A549 (cell line): ENCODE data around the gene AGPAT2. TPM values are rescaled to one million over a fixed set of nuclear protein-coding genes. Genes with fewer than 3 reads are reported as not detected.

ENCODE experiments used
- ATAC-seq, 2 experiments: fragments of 200-7000 bp in 1 of 2; fragments of >200 bp in 1 of 2; cut with Nextera tagmentation in 1 of 2; cut with Tn5 transposase in 1 of 2; 3 replicates each; pipeline versions ENCODE4 v1.8.0 to v1.9.1; 2018 to 2020; ENCODE audit warnings: mild to moderate bottlenecking in 1 of 2, moderate library complexity in 1 of 2
- CTCF ChIA-PET: fragments of 300-600 bp; sonication (Branson Sonifier 250); formaldehyde crosslinking; extraction: SDS; loops from one replicate; lab custom pipeline; 2021; ENCODE audit warnings: antibody characterized with exemption, inconsistent platforms; lab: Yijun Ruan, JAX
- POLR2A ChIA-PET: fragments of 350-600 bp; formaldehyde crosslinking; extraction: SDS; loops from one replicate; lab custom pipeline; 2021; ENCODE audit warnings: antibody characterized with exemption, inconsistent platforms; lab: Yijun Ruan, JAX
- DNase-seq, 2 experiments: peaks; one replicate each; pipeline versions ENCODE4 v3.0.0 to v3.0.0-alpha.2; 2011 to 2016; ENCODE audit warnings: low read depth in 1 of 2, low spot score in 1 of 2
- FAIRE-seq: peaks from 2 replicates; lab custom pipeline; 2011; peaks lifted over from hg19 to GRCh38; lab: Jason Lieb, UNC
- H3K27ac ChIP-seq, 2 experiments: fragments of >200 bp; sonication (Bioruptor Twin); formaldehyde crosslinking; 3 replicates each; pipeline ENCODE4 v1.5.1; 2016 to 2017
- H3K4me1 ChIP-seq: fragments of >200 bp; sonication (Bioruptor Twin); formaldehyde crosslinking; 3 replicates; pipeline ENCODE4 v1.6.1; 2016
- H3K4me2 ChIP-seq: fragments of >200 bp; sonication (Bioruptor Twin); formaldehyde crosslinking; 3 replicates; pipeline ENCODE4 v1.6.1; 2016
- H3K4me3 ChIP-seq: fragments of >200 bp; sonication (Bioruptor Twin); formaldehyde crosslinking; 3 replicates; pipeline ENCODE4 v1.5.1; 2016
- H3K9me3 ChIP-seq: fragments of >200 bp; sonication (Bioruptor Twin); formaldehyde crosslinking; 3 replicates; pipeline ENCODE4 v1.6.1; 2016
- CTCF ChIP-seq: fragments of >200 bp; sonication (Bioruptor Twin); formaldehyde crosslinking; IDR thresholded peaks from 3 replicates; pipeline ENCODE4 v1.5.1; 2016
- E2F6 ChIP-seq: IDR thresholded peaks from 2 replicates; pipeline ENCODE4 v1.6.1; 2012; ENCODE audit warnings: low read depth, borderline replicate concordance
- EP300 ChIP-seq, 2 experiments: fragments of >200 bp; sonication (Bioruptor Twin); formaldehyde crosslinking; IDR thresholded peaks; 2 replicates in 1 of 2; 3 replicates in 1 of 2; pipeline ENCODE4 v1.6.1; 2016 to 2017
- FOSL2 ChIP-seq, 2 experiments: fragments of 450-650 bp in 1 of 2; fragments of >200 bp in 1 of 2; sonication (Bioruptor Twin) in 1 of 2; formaldehyde crosslinking; IDR thresholded peaks; 2 replicates each; pipeline versions ENCODE4 v1.5.0 to v1.6.1; 2016 to 2020; ENCODE audit warnings: mild to moderate bottlenecking in 1 of 2, moderate library complexity in 1 of 2
- HDAC2 ChIP-seq: fragments of 200-600 bp; sonication (generic); IDR thresholded peaks from 2 replicates; pipeline ENCODE4 v1.6.1; 2016
- JUN ChIP-seq, 2 experiments: fragments of >200 bp; sonication (Bioruptor Twin); formaldehyde crosslinking; IDR thresholded peaks; 2 replicates in 1 of 2; 3 replicates in 1 of 2; pipeline ENCODE4 v1.6.1; 2016 to 2017
- JUNB ChIP-seq: fragments of >200 bp; sonication (Bioruptor Twin); formaldehyde crosslinking; IDR thresholded peaks from 2 replicates; pipeline ENCODE4 v1.6.1; 2016
- KDM1A ChIP-seq: fragments of 200-600 bp; sonication (generic); IDR thresholded peaks from 2 replicates; pipeline ENCODE4 v1.6.1; 2016; ENCODE audit warnings: low read depth, mild to moderate bottlenecking
- MAZ ChIP-seq: fragments of 150-350 bp; IDR thresholded peaks from 2 replicates; pipeline ENCODE4 v1.6.1; 2014; ENCODE audit warnings: antibody characterized with exemption, low read depth, low read length, borderline replicate concordance
- MYC ChIP-seq: IDR thresholded peaks from 2 replicates; pipeline ENCODE4 v1.6.1; 2012; ENCODE audit warnings: mild to moderate bottlenecking, inconsistent platforms, low read length, improper control_type of control experiment, borderline replicate concordance
- PHF8 ChIP-seq: fragments of 200-600 bp; sonication (generic); IDR thresholded peaks from 2 replicates; pipeline ENCODE4 v1.6.1; 2016; ENCODE audit warnings: low read depth, mild to moderate bottlenecking, antibody characterized with exemption, moderate library complexity, borderline replicate concordance
- RAD21 ChIP-seq, 2 experiments: fragments of >200 bp in 1 of 2; sonication (Bioruptor Twin) in 1 of 2; formaldehyde crosslinking in 1 of 2; IDR thresholded peaks in 1 of 2; conservative IDR thresholded peaks in 1 of 2; 2 replicates in 1 of 2; 3 replicates in 1 of 2; pipeline ENCODE4 v1.6.1; 2012 to 2018; ENCODE audit warnings: inconsistent platforms in 1 of 2
- SMC3 ChIP-seq: fragments of >200 bp; sonication (Bioruptor Twin); formaldehyde crosslinking; IDR thresholded peaks from 3 replicates; pipeline ENCODE4 v1.6.1; 2018; ENCODE audit warnings: inconsistent platforms
- SREBF2 ChIP-seq: fragments of 450-650 bp; IDR thresholded peaks from 2 replicates; pipeline ENCODE4 v1.6.1; 2014; ENCODE audit warnings: mild to moderate bottlenecking, moderate library complexity
- WGBS: methylation state at CpG from one replicate; pipeline ENCODE4 v1.1.6; 2017; ENCODE audit errors: missing lambda C conversion rate; 5-methylcytosine and 5-hydroxymethylcytosine counted together
- polyA plus RNA-seq, 4 experiments: library from polyadenylated mRNA; depleted of rRNA in 3 of 4; stranded (reverse); fragments of >200 nt; fragmentation: RNase III in 1 of 4; extraction: RNeasy Plus Mini Kit Qiagen cat#74134 plus additional on column Dnase treatment in 1 of 4; gene quantifications; 2 replicates in 3 of 4; 3 replicates in 1 of 4; pipeline ENCODE4 v1.2.3, GENCODE V29; 2011 to 2017
- TF ChIP-seq, protein P1 (sequence below): IDR thresholded peaks from 2 replicates; pipeline ENCODE4 v1.6.1; 2012
- TF ChIP-seq, protein P2 (sequence below): fragments of 450-650 bp; IDR thresholded peaks from 2 replicates; pipeline ENCODE4 v1.6.1; 2014; ENCODE audit warnings: antibody characterized with exemption

Gene AGPAT2
- polyA plus RNA-seq, 2 of the 4 experiments (the other 2 are of a cell fraction) = 32.3 to 49.5 TPM

DNA sequence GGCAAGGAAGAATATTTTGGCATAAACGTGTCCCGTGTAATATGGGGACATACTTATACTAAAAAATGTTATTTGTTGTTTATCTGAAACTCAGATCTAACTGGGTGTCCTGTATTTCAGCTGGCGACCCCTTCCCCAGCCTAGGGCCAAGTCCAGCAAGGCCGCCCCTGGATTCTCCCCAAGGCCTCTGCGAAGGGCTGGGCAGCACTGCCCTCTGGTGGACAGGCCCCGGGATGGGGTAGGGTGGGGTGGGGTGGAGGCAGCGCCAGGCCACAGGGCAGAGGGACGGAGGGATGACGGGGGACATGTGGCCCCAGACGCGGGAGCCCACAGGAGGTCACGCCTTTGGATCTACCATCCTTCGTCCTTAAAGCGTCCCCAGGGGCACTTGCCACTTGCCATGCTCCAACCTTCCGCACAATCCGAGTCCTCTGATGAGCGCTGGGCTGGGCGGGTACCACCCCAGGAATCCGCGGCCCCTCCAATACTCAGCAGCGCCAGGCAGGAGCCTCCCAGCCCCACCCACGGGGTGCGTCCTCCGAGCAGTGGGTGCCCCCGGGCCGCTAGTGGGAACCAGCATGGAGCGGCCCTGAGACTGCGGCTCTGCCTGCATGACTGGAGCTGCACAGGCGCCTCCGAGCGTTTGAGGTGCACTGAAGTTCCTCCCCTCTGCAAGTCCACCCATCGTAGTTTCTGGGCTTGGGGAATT, 7.1 kb upstream of the AGPAT2 start:
- peak overlapping the region; percentile 86 for H3K4me2 ChIP-seq
- DNase-seq = peak; percentile 75 to 90
- WGBS = 25% methylated on average over 27 of the region's 32 CpGs
- ATAC-seq = peak; percentile 73 to 87
- no peaks in the 10 kb centered on the region for H3K9me3 ChIP-seq
- CTCF ChIA-PET = interaction anchor here (0.7 to 8.5 kb wide), 28 partner anchors 8 to 328 kb away, joined by 3 to 113 read pairs (median 8); no protein-coding TSS in a partner anchor
- no peak for FAIRE-seq
- TF ChIP-seq MYC (no peak), HDAC2 (no peak), CTCF (peak; percentile 90), SMC3 (peak; percentile 77), E2F6 (no peak; the same call in 1 of the 2 replicates), MAZ (0 out of 2 replicates have a peak, but pooled peaks have one; percentile 39), PHF8 (no peak), SREBF2 (no peak), RAD21 (conservative IDR thresholded peaks at IDR 0.05 in 1 of 2, IDR thresholded peaks at IDR 0.05 in 1 of 2) (peak; percentile 87 to 92)
- TF ChIP-seq, protein P1, sequence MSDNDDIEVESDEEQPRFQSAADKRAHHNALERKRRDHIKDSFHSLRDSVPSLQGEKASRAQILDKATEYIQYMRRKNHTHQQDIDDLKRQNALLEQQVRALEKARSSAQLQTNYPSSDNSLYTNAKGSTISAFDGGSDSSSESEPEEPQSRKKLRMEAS = peak; percentile 38; the same call in 1 of the 2 replicates
- TF ChIP-seq, protein P2, sequence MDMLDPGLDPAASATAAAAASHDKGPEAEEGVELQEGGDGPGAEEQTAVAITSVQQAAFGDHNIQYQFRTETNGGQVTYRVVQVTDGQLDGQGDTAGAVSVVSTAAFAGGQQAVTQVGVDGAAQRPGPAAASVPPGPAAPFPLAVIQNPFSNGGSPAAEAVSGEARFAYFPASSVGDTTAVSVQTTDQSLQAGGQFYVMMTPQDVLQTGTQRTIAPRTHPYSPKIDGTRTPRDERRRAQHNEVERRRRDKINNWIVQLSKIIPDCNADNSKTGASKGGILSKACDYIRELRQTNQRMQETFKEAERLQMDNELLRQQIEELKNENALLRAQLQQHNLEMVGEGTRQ = 0 out of 2 replicates have a peak, but pooled peaks have one; percentile 22
- H3K27ac ChIP-seq = peak overlapping the region; percentile 73 to 87
- H3K4me3 ChIP-seq = peak overlapping the region; percentile 19; the same call in 2 of the 3 replicates
- H3K4me1 ChIP-seq = peaks cover 78% of the 10 kb centered on the region
- POLR2A ChIA-PET = interaction anchor here (0.6 to 1.5 kb wide), 5 partner anchors 13 to 211 kb away, joined by 3 to 10 read pairs (median 3); no protein-coding TSS in a partner anchor

GRCh38 chr9:136693490-136694162, 6.4 kb upstream of the AGPAT2 start:
- no peak for FAIRE-seq
- peaks cover 77% of the 10 kb centered on the region for H3K4me1 ChIP-seq
- TF ChIP-seq JUN (IDR thresholded peaks at IDR 0.05) = peak in 1 of 2 experiments; percentile 47; a peak in 1 of 5 replicates
- peak; percentile 69 for TF ChIP-seq JUNB
- no peak for TF ChIP-seq MYC
- TF ChIP-seq FOSL2 (IDR thresholded peaks at IDR 0.05) = peak; percentile 70; the same call in 1 of the 2 replicates
- peak; percentile 84 for TF ChIP-seq FOSL2 (CRISPR knock-in tag; IDR thresholded peaks at IDR 0.05)
- TF ChIP-seq EP300 (IDR thresholded peaks at IDR 0.05) = 0 out of 5 replicates have a peak, but pooled peaks of 1 of the 2 experiments have one; percentile 15
- TF ChIP-seq KDM1A = no peak

More at GRCh38 chr9:136693490-136694162, 6.4 kb upstream of the AGPAT2 start:
- 1% methylated on average over 10 of the region's 15 CpGs for WGBS
- DNase-seq = peak; percentile 86 to 95
- ATAC-seq = peak; percentile 73 to 76
- H3K4me2 ChIP-seq = peak overlapping the region; percentile 86
- H3K9me3 ChIP-seq = no peaks in the 10 kb centered on the region
- H3K27ac ChIP-seq = peak overlapping the region; percentile 73 to 87
- CTCF ChIA-PET = interaction anchor here (0.7 to 8.5 kb wide), 23 partner anchors 9 to 327 kb away, joined by 3 to 113 read pairs (median 8); no protein-coding TSS in a partner anchor
- POLR2A ChIA-PET = interaction anchor here (0.6 to 1.5 kb wide), 5 partner anchors 12 to 210 kb away, joined by 3 to 10 read pairs (median 3); no protein-coding TSS in a partner anchor
- peak overlapping the region; percentile 19; the same call in 2 of the 3 replicates for H3K4me3 ChIP-seq
